Measurements from ENCODE around the gene NELL2.
"Not testable (repeated sequence)": the region's sequence is repeated elsewhere in the genome, so short reads cannot be mapped to it uniquely, and the experiment has no call there.

The NELL2 gene

GRCh38 chr12:44774815-44775411 is 101.2 kb downstream of the NELL2 start:
- DNase-seq: peak; percentile 69

GRCh38 chr12:44771485-44772021 is 104.6 kb downstream of the NELL2 start:
- no peak for DNase-seq

- no peak for DNase-seq
Observed at GRCh38 chr12:44765796-44766195, 110.3 kb downstream of the NELL2 start.

- no peak for DNase-seq
Observed at GRCh38 chr12:44763021-44763420, 113.1 kb downstream of the NELL2 start.

- no peak for DNase-seq
Observed at GRCh38 chr12:44759289-44759688, 116.8 kb downstream of the NELL2 start.

- no peak for DNase-seq
Observed at GRCh38 chr12:44750468-44750867, 125.6 kb downstream of the NELL2 start.

GRCh38 chr12:44749566-44749965 is 126.5 kb downstream of the NELL2 start:
- DNase-seq: no peak

- DNase-seq: no peak
Observed at GRCh38 chr12:44748950-44749468, 127.1 kb downstream of the NELL2 start.

- not testable (repeated sequence) for DNase-seq
Observed at GRCh38 chr12:44741292-44741980, 134.7 kb downstream of the NELL2 start.

GRCh38 chr12:44738051-44738450 is 138.1 kb downstream of the NELL2 start:
- DNase-seq: no peak

- DNase-seq: no peak
Observed at GRCh38 chr12:44728566-44728965, 147.5 kb downstream of the NELL2 start.

GRCh38 chr12:44720265-44720664 is 155.8 kb downstream of the NELL2 start:
- DNase-seq: no peak

GRCh38 chr12:44717612-44718011 is 158.5 kb downstream of the NELL2 start:
- no peak for DNase-seq

- DNase-seq: no peak
Observed at GRCh38 chr12:44716711-44717110, 159.4 kb downstream of the NELL2 start.

- no peak for DNase-seq
Observed at GRCh38 chr12:44711736-44712135, 164.4 kb downstream of the NELL2 start.

GRCh38 chr12:44709166-44709565 is 166.9 kb downstream of the NELL2 start:
- no peak for DNase-seq

- no peak for DNase-seq
Observed at GRCh38 chr12:44708218-44708617, 167.9 kb downstream of the NELL2 start.

GRCh38 chr12:44703182-44703910 is 172.8 kb downstream of the NELL2 start:
- no peak for DNase-seq

GRCh38 chr12:44697511-44697910 is 178.6 kb downstream of the NELL2 start:
- DNase-seq: no peak

- DNase-seq: no peak
Observed at GRCh38 chr12:44696542-44696941, 179.6 kb downstream of the NELL2 start.

GRCh38 chr12:44694017-44694416 is 182.1 kb downstream of the NELL2 start:
- no peak for DNase-seq

- no peak for DNase-seq
Observed at GRCh38 chr12:44689587-44689986, 186.5 kb downstream of the NELL2 start.

GRCh38 chr12:44686821-44687432 is 189.2 kb downstream of the NELL2 start:
- DNase-seq: not testable (repeated sequence)

Measured in CD4-positive, alpha-beta T cell treated with Interleukin-17A for 1 hour (primary cell).